HEK293 (cell line): ENCODE measurements around the gene MRPL33.

Experiments used
- GLI2 ChIP-seq: fragments of 450-650 bp; formaldehyde crosslinking; IDR thresholded peaks from 2 replicates; pipeline ENCODE4; 2017; ENCODE audit warnings: missing biosample characterization, missing genetic modification characterization, low read depth, borderline replicate concordance
- SCRT1 ChIP-seq: fragments of 450-650 bp; formaldehyde crosslinking; IDR thresholded peaks from 2 replicates; pipeline ENCODE4 v1.5.1; 2016; ENCODE audit warnings: missing biosample characterization, missing genetic modification characterization, borderline replicate concordance
- ZBTB21 ChIP-seq: fragments of 450-650 bp; formaldehyde crosslinking; IDR thresholded peaks from 2 replicates; pipeline ENCODE4 v1.5.1; 2017; ENCODE audit warnings: missing biosample characterization, missing genetic modification characterization
- ZNF221 ChIP-seq: fragments of 450-650 bp; formaldehyde crosslinking; IDR thresholded peaks from 2 replicates; pipeline ENCODE4 v1.5.1; 2017; ENCODE audit warnings: missing biosample characterization, missing genetic modification characterization, borderline replicate concordance
- ZNF37A ChIP-seq: fragments of 450-650 bp; IDR thresholded peaks from 2 replicates; pipeline ENCODE4 v1.5.1; 2018; ENCODE audit warnings: missing biosample characterization, missing genetic modification characterization
- ZNF521 ChIP-seq: fragments of 450-650 bp; formaldehyde crosslinking; IDR thresholded peaks from 2 replicates; pipeline ENCODE4 v1.5.1; 2017; ENCODE audit warnings: missing biosample characterization, mild to moderate bottlenecking, missing genetic modification characterization
- ZNF768 ChIP-seq: fragments of 450-650 bp; formaldehyde crosslinking; IDR thresholded peaks from 2 replicates; pipeline ENCODE4 v1.5.1; 2018; ENCODE audit warnings: missing biosample characterization, mild to moderate bottlenecking, missing genetic modification characterization
- ZNF776 ChIP-seq: fragments of 450-650 bp; formaldehyde crosslinking; IDR thresholded peaks from 2 replicates; pipeline ENCODE4 v1.5.0; 2017; ENCODE audit warnings: missing biosample characterization, missing genetic modification characterization, borderline replicate concordance
- TF ChIP-seq, protein P1 (sequence below): fragments of 450-650 bp; formaldehyde crosslinking; IDR thresholded peaks from 2 replicates; pipeline ENCODE4 v1.5.1; 2016; ENCODE audit warnings: missing biosample characterization, missing genetic modification characterization
- TF ChIP-seq, protein P2 (sequence below): fragments of 450-650 bp; formaldehyde crosslinking; IDR thresholded peaks from 2 replicates; pipeline ENCODE4 v1.5.1; 2016; ENCODE audit warnings: missing biosample characterization, missing genetic modification characterization
- TF ChIP-seq, protein P3 (sequence below): fragments of 450-650 bp; IDR thresholded peaks from 2 replicates; pipeline ENCODE4 v1.5.1; 2018; ENCODE audit warnings: missing biosample characterization, mild to moderate bottlenecking, missing genetic modification characterization
- TF ChIP-seq, protein P4 (sequence below): fragments of 450-650 bp; formaldehyde crosslinking; IDR thresholded peaks from 2 replicates; pipeline ENCODE4 v1.5.1; 2016; ENCODE audit warnings: missing biosample characterization, missing genetic modification characterization

DNA sequence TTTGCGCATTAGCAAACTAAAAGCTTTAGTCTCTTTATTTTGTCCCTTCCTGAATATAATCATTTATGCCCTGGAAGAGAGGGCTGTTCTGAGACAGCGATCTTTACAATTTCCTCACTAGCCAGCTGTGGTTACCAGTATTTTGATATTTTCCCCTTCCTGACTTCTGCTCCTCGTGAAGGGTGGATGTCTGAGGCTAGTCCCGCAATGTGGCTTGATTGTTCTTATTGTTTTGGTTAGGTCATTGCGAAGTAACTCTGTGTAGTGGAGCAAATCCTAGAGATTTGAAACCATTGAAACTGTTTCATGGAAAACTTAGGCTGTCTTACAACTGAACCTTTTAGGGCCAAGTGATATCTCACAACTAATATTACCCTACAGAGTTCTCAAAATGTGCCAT is 2.4 kb downstream of the MRPL33 start:
- TF ChIP-seq GLI2 = no peak
- TF ChIP-seq ZNF776 = no peak
- TF ChIP-seq ZNF221 (tag by site-specific recombination) = no peak
- TF ChIP-seq ZNF521 (tag by site-specific recombination) = no peak
- TF ChIP-seq, protein P1, sequence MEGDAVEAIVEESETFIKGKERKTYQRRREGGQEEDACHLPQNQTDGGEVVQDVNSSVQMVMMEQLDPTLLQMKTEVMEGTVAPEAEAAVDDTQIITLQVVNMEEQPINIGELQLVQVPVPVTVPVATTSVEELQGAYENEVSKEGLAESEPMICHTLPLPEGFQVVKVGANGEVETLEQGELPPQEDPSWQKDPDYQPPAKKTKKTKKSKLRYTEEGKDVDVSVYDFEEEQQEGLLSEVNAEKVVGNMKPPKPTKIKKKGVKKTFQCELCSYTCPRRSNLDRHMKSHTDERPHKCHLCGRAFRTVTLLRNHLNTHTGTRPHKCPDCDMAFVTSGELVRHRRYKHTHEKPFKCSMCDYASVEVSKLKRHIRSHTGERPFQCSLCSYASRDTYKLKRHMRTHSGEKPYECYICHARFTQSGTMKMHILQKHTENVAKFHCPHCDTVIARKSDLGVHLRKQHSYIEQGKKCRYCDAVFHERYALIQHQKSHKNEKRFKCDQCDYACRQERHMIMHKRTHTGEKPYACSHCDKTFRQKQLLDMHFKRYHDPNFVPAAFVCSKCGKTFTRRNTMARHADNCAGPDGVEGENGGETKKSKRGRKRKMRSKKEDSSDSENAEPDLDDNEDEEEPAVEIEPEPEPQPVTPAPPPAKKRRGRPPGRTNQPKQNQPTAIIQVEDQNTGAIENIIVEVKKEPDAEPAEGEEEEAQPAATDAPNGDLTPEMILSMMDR (tag by site-specific recombination) = no peak
- TF ChIP-seq SCRT1 (tag by site-specific recombination) = no peak
- TF ChIP-seq, protein P2, sequence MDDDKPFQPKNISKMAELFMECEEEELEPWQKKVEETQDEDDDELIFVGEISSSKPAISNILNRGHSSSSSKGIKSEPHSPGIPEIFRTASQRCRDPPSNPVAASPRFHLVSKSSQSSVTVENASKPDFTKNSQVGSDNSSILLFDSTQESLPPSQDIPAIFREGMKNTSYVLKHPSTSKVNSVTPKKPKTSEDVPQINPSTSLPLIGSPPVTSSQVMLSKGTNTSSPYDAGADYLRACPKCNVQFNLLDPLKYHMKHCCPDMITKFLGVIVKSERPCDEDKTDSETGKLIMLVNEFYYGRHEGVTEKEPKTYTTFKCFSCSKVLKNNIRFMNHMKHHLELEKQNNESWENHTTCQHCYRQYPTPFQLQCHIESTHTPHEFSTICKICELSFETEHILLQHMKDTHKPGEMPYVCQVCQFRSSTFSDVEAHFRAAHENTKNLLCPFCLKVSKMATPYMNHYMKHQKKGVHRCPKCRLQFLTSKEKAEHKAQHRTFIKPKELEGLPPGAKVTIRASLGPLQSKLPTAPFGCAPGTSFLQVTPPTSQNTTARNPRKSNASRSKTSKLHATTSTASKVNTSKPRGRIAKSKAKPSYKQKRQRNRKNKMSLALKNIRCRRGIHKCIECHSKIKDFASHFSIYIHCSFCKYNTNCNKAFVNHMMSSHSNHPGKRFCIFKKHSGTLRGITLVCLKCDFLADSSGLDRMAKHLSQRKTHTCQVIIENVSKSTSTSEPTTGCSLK (tag by site-specific recombination) = no peak
- no peak for TF ChIP-seq ZNF768
- TF ChIP-seq ZNF37A (tag by site-specific recombination) = no peak
- TF ChIP-seq, protein P3, sequence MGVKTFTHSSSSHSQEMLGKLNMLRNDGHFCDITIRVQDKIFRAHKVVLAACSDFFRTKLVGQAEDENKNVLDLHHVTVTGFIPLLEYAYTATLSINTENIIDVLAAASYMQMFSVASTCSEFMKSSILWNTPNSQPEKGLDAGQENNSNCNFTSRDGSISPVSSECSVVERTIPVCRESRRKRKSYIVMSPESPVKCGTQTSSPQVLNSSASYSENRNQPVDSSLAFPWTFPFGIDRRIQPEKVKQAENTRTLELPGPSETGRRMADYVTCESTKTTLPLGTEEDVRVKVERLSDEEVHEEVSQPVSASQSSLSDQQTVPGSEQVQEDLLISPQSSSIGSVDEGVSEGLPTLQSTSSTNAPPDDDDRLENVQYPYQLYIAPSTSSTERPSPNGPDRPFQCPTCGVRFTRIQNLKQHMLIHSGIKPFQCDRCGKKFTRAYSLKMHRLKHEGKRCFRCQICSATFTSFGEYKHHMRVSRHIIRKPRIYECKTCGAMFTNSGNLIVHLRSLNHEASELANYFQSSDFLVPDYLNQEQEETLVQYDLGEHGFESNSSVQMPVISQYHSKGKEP (tag by site-specific recombination) = no peak
- no peak for TF ChIP-seq ZBTB21
- TF ChIP-seq, protein P4, sequence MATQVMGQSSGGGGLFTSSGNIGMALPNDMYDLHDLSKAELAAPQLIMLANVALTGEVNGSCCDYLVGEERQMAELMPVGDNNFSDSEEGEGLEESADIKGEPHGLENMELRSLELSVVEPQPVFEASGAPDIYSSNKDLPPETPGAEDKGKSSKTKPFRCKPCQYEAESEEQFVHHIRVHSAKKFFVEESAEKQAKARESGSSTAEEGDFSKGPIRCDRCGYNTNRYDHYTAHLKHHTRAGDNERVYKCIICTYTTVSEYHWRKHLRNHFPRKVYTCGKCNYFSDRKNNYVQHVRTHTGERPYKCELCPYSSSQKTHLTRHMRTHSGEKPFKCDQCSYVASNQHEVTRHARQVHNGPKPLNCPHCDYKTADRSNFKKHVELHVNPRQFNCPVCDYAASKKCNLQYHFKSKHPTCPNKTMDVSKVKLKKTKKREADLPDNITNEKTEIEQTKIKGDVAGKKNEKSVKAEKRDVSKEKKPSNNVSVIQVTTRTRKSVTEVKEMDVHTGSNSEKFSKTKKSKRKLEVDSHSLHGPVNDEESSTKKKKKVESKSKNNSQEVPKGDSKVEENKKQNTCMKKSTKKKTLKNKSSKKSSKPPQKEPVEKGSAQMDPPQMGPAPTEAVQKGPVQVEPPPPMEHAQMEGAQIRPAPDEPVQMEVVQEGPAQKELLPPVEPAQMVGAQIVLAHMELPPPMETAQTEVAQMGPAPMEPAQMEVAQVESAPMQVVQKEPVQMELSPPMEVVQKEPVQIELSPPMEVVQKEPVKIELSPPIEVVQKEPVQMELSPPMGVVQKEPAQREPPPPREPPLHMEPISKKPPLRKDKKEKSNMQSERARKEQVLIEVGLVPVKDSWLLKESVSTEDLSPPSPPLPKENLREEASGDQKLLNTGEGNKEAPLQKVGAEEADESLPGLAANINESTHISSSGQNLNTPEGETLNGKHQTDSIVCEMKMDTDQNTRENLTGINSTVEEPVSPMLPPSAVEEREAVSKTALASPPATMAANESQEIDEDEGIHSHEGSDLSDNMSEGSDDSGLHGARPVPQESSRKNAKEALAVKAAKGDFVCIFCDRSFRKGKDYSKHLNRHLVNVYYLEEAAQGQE (tag by site-specific recombination) = no peak
